ENCODE results near the gene FAM227A.

The FAM227A gene

GRCh38 chr22:38531251-38531938, 124.8 kb downstream of the FAM227A start:
- no peak for DNase-seq

All from right forelimb (tissue), 1 donor.